ENCODE data around the gene PRRC2B.

DNA sequence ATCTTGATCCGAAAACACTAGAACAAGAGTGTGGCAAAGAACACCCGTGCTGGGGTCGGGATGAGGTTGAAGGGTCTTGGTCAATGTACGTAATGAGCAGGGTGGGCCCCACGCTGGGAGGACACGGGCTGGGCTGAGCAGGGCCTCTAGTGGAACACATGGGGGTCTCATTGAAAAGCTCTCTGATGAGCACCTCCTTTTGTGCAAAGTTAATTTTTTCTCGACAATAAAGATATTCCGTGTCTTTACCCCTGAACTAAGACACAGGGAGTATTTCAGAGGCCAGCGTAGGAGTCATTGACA, 129.2 kb downstream of the PRRC2B start:
- TF ChIP-seq, protein P1, sequence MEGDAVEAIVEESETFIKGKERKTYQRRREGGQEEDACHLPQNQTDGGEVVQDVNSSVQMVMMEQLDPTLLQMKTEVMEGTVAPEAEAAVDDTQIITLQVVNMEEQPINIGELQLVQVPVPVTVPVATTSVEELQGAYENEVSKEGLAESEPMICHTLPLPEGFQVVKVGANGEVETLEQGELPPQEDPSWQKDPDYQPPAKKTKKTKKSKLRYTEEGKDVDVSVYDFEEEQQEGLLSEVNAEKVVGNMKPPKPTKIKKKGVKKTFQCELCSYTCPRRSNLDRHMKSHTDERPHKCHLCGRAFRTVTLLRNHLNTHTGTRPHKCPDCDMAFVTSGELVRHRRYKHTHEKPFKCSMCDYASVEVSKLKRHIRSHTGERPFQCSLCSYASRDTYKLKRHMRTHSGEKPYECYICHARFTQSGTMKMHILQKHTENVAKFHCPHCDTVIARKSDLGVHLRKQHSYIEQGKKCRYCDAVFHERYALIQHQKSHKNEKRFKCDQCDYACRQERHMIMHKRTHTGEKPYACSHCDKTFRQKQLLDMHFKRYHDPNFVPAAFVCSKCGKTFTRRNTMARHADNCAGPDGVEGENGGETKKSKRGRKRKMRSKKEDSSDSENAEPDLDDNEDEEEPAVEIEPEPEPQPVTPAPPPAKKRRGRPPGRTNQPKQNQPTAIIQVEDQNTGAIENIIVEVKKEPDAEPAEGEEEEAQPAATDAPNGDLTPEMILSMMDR (IDR thresholded peaks at IDR 0.05), result no peak
- TF ChIP-seq POLR2A (IDR thresholded peaks at IDR 0.05), result no peak

Data from lower leg skin (tissue), 3 donors.